T-cell (primary cell): ENCODE results near the gene SHCBP1. TPM values are rescaled to one million over a fixed set of nuclear protein-coding genes. Genes with fewer than 3 reads are reported as not detected.
A peak's percentile ranks its signal among the peaks of the same experiment; 100 is the strongest.
"Not testable (repeated sequence)": the region's sequence is repeated elsewhere in the genome, so short reads cannot be mapped to it uniquely, and the experiment has no call there.

Experiments used
- ATAC-seq, 4 experiments: fragments of 200-7000 bp in 3 of 4; fragments of 150-1000 bp in 1 of 4; cut with Tn5 transposase; replicated peaks in 1 of 4; 1 replicate in 3 of 4; 2 replicates in 1 of 4; pipeline ENCODE4 v1.10.0; 2021; ENCODE audit warnings: moderate library complexity in 3 of 4, mild to moderate bottlenecking in 2 of 4, moderate number of reproducible peaks in 1 of 4
- CTCF ChIA-PET, 2 donors: fragments of 300-600 bp; sonication (Branson Sonifier 250); formaldehyde crosslinking; loops; one replicate each; lab custom pipeline; 2022; ENCODE audit warnings: antibody characterized with exemption in 2 of 2; lab: Charles Lee
- POLR2A ChIA-PET, 2 donors: fragments of 300-600 bp; sonication (Branson Sonifier 250); formaldehyde crosslinking; loops; one replicate each; lab custom pipeline; 2022; ENCODE audit warnings: antibody characterized with exemption in 2 of 2; lab: Charles Lee
- DNase-seq, 35 experiments: peaks; one replicate each; pipeline versions ENCODE4 v3.0.0 to v3.0.0-alpha.2; 2013 to 2023
- H3K27ac ChIP-seq: one replicate; pipeline ENCODE4 v1.5.1; 2013; ENCODE audit warnings: low read length
- H3K27me3 ChIP-seq, 2 experiments: replicated peaks in 1 of 2; 1 replicate in 1 of 2; 2 replicates in 1 of 2; pipeline versions ENCODE4 v1.6.1 to v1.7.0; 2013; ENCODE audit warnings: low read length in 1 of 2, mixed read lengths in 1 of 2; ENCODE audit not compliant: control insufficient read depth in 2 of 2, insufficient read depth in 2 of 2; ENCODE audit errors: extremely low read depth in 1 of 2
- H3K36me3 ChIP-seq, 2 donors: 1 replicate in 1 of 2; 2 replicates in 1 of 2; pipeline versions ENCODE4 v1.6.1 to v1.7.0; 2013; ENCODE audit warnings: low read length in 1 of 2; ENCODE audit not compliant: control insufficient read depth in 2 of 2, insufficient read depth in 1 of 2; ENCODE audit errors: extremely low read depth in 1 of 2
- H3K4me1 ChIP-seq, 2 experiments: 1 replicate in 1 of 2; 2 replicates in 1 of 2; pipeline versions ENCODE4 v1.6.1 to v1.7.0; 2013; ENCODE audit warnings: low read length in 2 of 2, mixed read lengths in 1 of 2; ENCODE audit not compliant: insufficient read depth in 2 of 2, control insufficient read depth in 1 of 2; ENCODE audit errors: extremely low read depth in 1 of 2
- H3K4me3 ChIP-seq, 2 donors: 1 replicate in 1 of 2; 2 replicates in 1 of 2; pipeline versions ENCODE4 v1.5.1 to v1.7.0; 2013; ENCODE audit warnings: mild to moderate bottlenecking in 2 of 2, low read length in 1 of 2, moderate library complexity in 1 of 2; ENCODE audit not compliant: control insufficient read depth in 1 of 2; ENCODE audit errors: extremely low read depth in 1 of 2
- H3K9me3 ChIP-seq: 2 replicates; pipeline ENCODE4 v1.7.0; 2013
- H3K27ac Mint-ChIP-seq, 2 donors: one replicate each; pipeline ENCODE4 v1.8.0; 2020 to 2021; ENCODE audit warnings: mild to moderate bottlenecking in 2 of 2, mixed read lengths in 2 of 2
- H3K27me3 Mint-ChIP-seq, 2 donors: one replicate each; pipeline ENCODE4 v1.8.0; 2021 to 2022; ENCODE audit warnings: mixed read lengths in 2 of 2
- H3K36me3 Mint-ChIP-seq: one replicate; pipeline ENCODE4 v1.8.0; 2021; ENCODE audit warnings: mixed read lengths
- H3K4me1 Mint-ChIP-seq, 3 donors: one replicate each; pipeline ENCODE4 v1.8.0; 2020 to 2022; ENCODE audit warnings: mixed read lengths in 3 of 3, mild to moderate bottlenecking in 1 of 3
- H3K4me3 Mint-ChIP-seq, 3 donors: one replicate each; pipeline ENCODE4 v1.8.0; 2020 to 2022; ENCODE audit warnings: mild to moderate bottlenecking in 3 of 3, mixed read lengths in 3 of 3, moderate library complexity in 3 of 3
- H3K9me3 Mint-ChIP-seq, 3 donors: one replicate each; pipeline ENCODE4 v1.8.0; 2020 to 2022; ENCODE audit warnings: mixed read lengths in 3 of 3
- WGBS: methylation state at CpG from one replicate; pipeline ENCODE4 v1.1.5; 2013; ENCODE audit warnings: missing lambda C conversion rate; ENCODE audit not compliant: insufficient coverage; 5-methylcytosine and 5-hydroxymethylcytosine counted together
- total RNA-seq, 35 experiments: library from RNA in 6 of 35; stranded (reverse) in 6 of 35; fragments of 120-200 nt in 1 of 35; gene quantifications; one replicate each; pipeline versions ENCODE4 v1.2.1 to v1.2.4 and lab custom pipeline; 2013 to 2026

SHCBP1 gene
- total RNA-seq, 5 donors from 2014 or later (not counting 1 experiment from before 2014, with no cell fraction given) = 0.69 to 4.1 (median 1.1) TPM

DNA sequence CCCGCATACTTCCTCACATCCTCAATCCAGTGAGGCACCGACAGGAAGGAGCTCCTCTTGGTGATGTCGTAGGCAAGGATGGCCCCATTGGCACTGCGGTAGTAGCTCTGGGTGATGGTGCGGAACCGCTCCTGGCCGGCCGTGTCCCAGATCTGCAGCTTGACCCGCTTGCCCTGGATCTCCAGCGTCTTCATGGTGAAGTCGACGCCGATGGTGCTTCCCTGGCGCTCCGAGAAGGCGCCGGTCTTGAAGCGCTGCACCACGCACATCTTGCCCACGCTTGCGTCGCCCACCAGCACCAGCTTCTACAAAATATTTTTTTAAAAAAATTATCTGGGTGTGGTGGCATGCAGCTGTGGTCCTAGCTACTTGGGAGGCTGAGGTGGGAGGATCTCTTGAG is 5.5 kb upstream of the SHCBP1 start:
- 97% methylated on average over 11 of the region's 22 CpGs for WGBS
- ATAC-seq, H3K4me3 Mint-ChIP-seq, DNase-seq, H3K9me3 Mint-ChIP-seq, H3K36me3 Mint-ChIP-seq, H3K9me3 ChIP-seq, H3K36me3 ChIP-seq, POLR2A ChIA-PET, H3K27me3 Mint-ChIP-seq, H3K27ac Mint-ChIP-seq, H3K4me1 Mint-ChIP-seq, H3K27me3 ChIP-seq, H3K4me1 ChIP-seq, H3K4me3 ChIP-seq, H3K27ac ChIP-seq: not testable (repeated sequence)
- CTCF ChIA-PET = interaction anchor here in 1 of 2 donors (0.6 kb wide), 1 partner anchor 47 kb away, joined by 3 read pairs; no protein-coding TSS in a partner anchor

GRCh38 chr16:46624862-46625261 is 3.7 kb upstream of the SHCBP1 start:
- H3K4me3 ChIP-seq, H3K27ac Mint-ChIP-seq, DNase-seq, ATAC-seq, H3K4me1 ChIP-seq, H3K27me3 ChIP-seq, H3K9me3 ChIP-seq, CTCF ChIA-PET, H3K27ac ChIP-seq, H3K36me3 ChIP-seq, POLR2A ChIA-PET, H3K9me3 Mint-ChIP-seq, H3K4me3 Mint-ChIP-seq, H3K36me3 Mint-ChIP-seq, H3K27me3 Mint-ChIP-seq: not testable (repeated sequence)
- WGBS = no CpG with 5 or more reads among the region's 6 CpGs
- H3K4me1 Mint-ChIP-seq = peaks cover 16 to 20% (median 17%) of the 10 kb centered on the region in 3 donors

DNA sequence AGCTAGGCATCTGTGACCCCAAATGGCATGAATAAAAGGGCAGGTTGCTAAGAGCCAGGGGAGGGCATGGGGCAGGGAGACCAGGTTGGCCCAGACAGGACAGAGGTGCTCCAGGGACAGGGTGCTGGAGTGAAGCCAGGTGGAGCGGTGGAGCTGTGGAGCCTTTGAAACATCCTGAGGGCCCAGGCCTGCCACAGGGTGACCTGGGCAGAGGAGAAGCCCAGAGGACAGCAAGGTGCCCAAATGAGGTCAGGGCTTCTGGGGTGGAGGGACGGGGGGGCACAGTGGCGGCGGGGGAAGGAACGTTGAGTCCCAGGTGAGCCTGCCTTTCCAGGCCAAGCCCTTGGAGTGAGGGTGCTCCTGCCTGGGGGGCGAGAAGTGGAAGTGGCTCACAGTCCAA is 2.5 kb upstream of the SHCBP1 start:
- H3K4me1 ChIP-seq, POLR2A ChIA-PET, H3K36me3 ChIP-seq, H3K27ac ChIP-seq, H3K27ac Mint-ChIP-seq, H3K27me3 ChIP-seq, ATAC-seq, DNase-seq, CTCF ChIA-PET, H3K4me3 Mint-ChIP-seq, H3K9me3 Mint-ChIP-seq, H3K36me3 Mint-ChIP-seq, H3K27me3 Mint-ChIP-seq, H3K4me3 ChIP-seq, H3K9me3 ChIP-seq: not testable (repeated sequence)
- WGBS = no CpG with 5 or more reads among the region's 6 CpGs
- peaks cover 16 to 20% (median 17%) of the 10 kb centered on the region in 3 donors for H3K4me1 Mint-ChIP-seq

GRCh38 chr16:46623246-46623645 is 2.1 kb upstream of the SHCBP1 start:
- H3K36me3 Mint-ChIP-seq, H3K27me3 Mint-ChIP-seq, H3K4me3 Mint-ChIP-seq, H3K27ac Mint-ChIP-seq, H3K36me3 ChIP-seq, H3K4me3 ChIP-seq, CTCF ChIA-PET, H3K27me3 ChIP-seq, DNase-seq, POLR2A ChIA-PET, H3K4me1 ChIP-seq, H3K9me3 ChIP-seq, H3K9me3 Mint-ChIP-seq, H3K27ac ChIP-seq: not testable (repeated sequence)
- peaks cover 16 to 20% (median 17%) of the 10 kb centered on the region in 3 donors for H3K4me1 Mint-ChIP-seq
- WGBS = no CpG with 5 or more reads among the region's 8 CpGs
- peak in 1 of 4 experiments; percentile 37 for ATAC-seq

DNA sequence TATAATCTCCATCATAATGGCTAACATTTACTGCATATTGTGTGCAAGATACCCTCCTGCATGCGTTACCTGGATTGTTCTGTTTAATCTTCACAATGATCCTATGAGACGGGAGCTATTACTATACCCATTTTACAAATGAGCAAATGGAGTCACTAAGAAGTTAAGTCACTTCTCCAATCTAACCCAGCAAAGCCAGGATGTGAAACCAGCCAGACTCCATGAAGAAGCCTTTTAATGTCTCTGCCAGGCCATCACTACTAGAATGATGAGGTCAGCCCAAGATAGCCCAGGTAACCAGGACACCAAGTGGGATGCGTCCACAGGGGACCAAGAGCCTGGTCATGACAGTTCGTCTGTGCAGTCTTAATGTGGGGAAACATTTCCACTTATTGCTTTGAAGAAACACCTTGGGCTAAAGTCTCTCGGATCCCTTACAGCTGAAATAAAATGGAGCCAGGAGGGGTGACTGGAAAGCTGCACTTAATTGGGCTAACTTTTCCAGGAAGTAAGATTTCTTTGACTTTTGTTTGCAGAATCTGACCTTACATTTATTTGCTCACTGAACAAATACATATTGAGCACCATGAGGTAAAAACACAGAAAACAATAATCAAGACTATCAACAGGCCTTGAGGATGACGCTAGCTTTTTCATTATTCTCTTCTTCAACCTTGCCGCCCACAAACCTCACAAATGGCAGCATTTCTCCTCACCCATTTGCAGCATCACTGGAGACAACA is 926 bp upstream of the SHCBP1 start:
- H3K27me3 ChIP-seq = peaks cover 0 to 3% of the 10 kb centered on the region in 2 experiments
- no peak overlapping the region for H3K27ac ChIP-seq
- peaks cover 16 to 20% (median 17%) of the 10 kb centered on the region in 3 donors for H3K4me1 Mint-ChIP-seq
- H3K9me3 ChIP-seq = no peaks in the 10 kb centered on the region
- no peak overlapping the region for H3K4me3 ChIP-seq
- peaks cover 0 to 8% of the 10 kb centered on the region in 2 experiments for H3K4me1 ChIP-seq
- peak overlapping the region; percentile 81 to 87 (median 85) for H3K4me3 Mint-ChIP-seq
- H3K9me3 Mint-ChIP-seq = no peaks in the 10 kb centered on the region
- DNase-seq (no peak), ATAC-seq (no peak)
- 93% methylated on average over 5 of the region's 7 CpGs for WGBS
- CTCF ChIA-PET = interaction anchor here in 1 of 2 donors (0.7 to 1.0 kb wide), 3 partner anchors 14 to 65 kb away, joined by 3 read pairs; no protein-coding TSS in a partner anchor
- no peaks in the 10 kb centered on the region for H3K27me3 Mint-ChIP-seq
- peaks cover 0 to 4% of the 10 kb centered on the region in 2 donors for H3K36me3 ChIP-seq
- POLR2A ChIA-PET = no interaction called here
- H3K27ac Mint-ChIP-seq = no peak overlapping the region
- H3K36me3 Mint-ChIP-seq = no peaks in the 10 kb centered on the region

DNA sequence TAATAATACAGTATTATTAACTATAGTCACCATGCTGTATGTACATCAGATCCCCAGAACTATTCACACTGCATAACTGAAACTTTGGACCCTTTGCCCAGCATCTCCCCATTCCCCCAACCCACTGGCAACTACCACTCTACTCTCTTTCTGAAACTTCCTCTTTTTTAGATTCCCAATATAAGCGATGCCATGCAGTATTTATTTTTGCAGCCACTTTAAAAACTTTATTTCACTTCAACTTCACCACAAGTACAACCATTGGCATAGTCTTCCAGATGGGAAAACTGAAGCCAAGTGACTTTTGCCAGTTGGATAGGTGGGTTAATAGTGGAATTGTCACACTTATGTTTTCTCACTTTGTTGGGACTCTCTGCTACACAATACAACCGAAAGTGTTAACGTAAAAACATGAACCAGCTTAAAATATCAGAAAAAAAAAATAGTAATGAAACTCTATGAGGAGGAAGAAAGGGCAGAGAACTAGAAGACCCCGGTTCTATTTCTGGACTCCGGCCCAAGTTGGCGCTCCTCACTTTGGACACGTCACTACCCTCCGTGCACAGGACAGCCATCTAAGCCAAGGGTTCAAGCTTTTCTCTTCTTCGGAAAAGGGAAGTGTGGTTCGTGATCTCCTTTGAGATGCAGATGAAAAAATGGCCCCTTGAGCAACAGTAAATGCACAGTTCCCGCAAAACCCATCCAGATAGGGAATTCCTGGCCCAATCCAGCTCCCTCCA is 743 bp downstream of the SHCBP1 start:
- no peak overlapping the region for H3K27ac ChIP-seq
- peaks cover 0 to 3% of the 10 kb centered on the region in 2 experiments for H3K27me3 ChIP-seq
- Mint-ChIP-seq H3K27ac (no peak overlapping the region), H3K27me3 (no peaks in the 10 kb centered on the region), H3K4me1 (peaks cover 16 to 20% (median 17%) of the 10 kb centered on the region in 3 donors), H3K36me3 (no peaks in the 10 kb centered on the region), H3K4me3 (peak overlapping the region; percentile 81 to 87 (median 85)), H3K9me3 (no peaks in the 10 kb centered on the region)
- ATAC-seq = no peak
- ChIA-PET CTCF (interaction anchor here in 1 of 2 donors (0.5 to 1.0 kb wide), 2 partner anchors 67 to 330 kb away, joined by 4 to 5 read pairs; no protein-coding TSS in a partner anchor), POLR2A (interaction anchor here (0.6 to 0.7 kb wide), 3 partner anchors 57 to 1541 kb away, joined by 3 to 4 read pairs (median 3); no protein-coding TSS in a partner anchor)
- peaks cover 0 to 4% of the 10 kb centered on the region in 2 donors for H3K36me3 ChIP-seq
- peaks cover 0 to 8% of the 10 kb centered on the region in 2 experiments for H3K4me1 ChIP-seq
- 0% methylated on average over 4 of the region's 11 CpGs for WGBS
- peak overlapping the region; percentile 53 to 85 for H3K4me3 ChIP-seq
- no peaks in the 10 kb centered on the region for H3K9me3 ChIP-seq
- peak in 1 of 35 experiments; percentile 3 for DNase-seq
